Right renal pelvis (tissue), 4 donors: ENCODE data around the gene SARS2. TPM values are rescaled to one million over a fixed set of nuclear protein-coding genes. Genes with fewer than 3 reads are reported as not detected.

Experiments used
- DNase-seq, 4 donors: peaks; one replicate each; pipeline ENCODE4 v3.0.0-alpha.2; 2013; ENCODE audit warnings: low read depth in 4 of 4, low spot score in 3 of 4, missing footprints in 1 of 4
- polyA plus RNA-seq, 4 donors: library from polyadenylated mRNA; unstranded; fragments of 120-200 nt; gene quantifications; one replicate each; pipeline ENCODE4 v1.2.1, GENCODE V29; 2013; ENCODE audit not compliant: insufficient read length in 4 of 4

SARS2 gene
- polyA plus RNA-seq, 4 donors: 35.3 to 52.0 (median 41.6) TPM

GRCh38 chr19:38919837-38920601 is 10.5 kb downstream of the SARS2 start:
- DNase-seq: no peak

GRCh38 chr19:38918526-38918925 is 12.0 kb downstream of the SARS2 start:
- DNase-seq: no peak

GRCh38 chr19:38917921-38918491 is 12.6 kb downstream of the SARS2 start:
- no peak for DNase-seq

GRCh38 chr19:38917516-38917915 is 13.0 kb downstream of the SARS2 start:
- DNase-seq: no peak

- DNase-seq: no peak
Observed at GRCh38 chr19:38915329-38916321, 14.9 kb downstream of the SARS2 start.

GRCh38 chr19:38913958-38914357 is 16.6 kb downstream of the SARS2 start:
- DNase-seq: no peak

GRCh38 chr19:38912600-38913514 is 17.7 kb downstream of the SARS2 start:
- DNase-seq: no peak

- no peak for DNase-seq
Observed at GRCh38 chr19:38911388-38912001, 19.1 kb downstream of the SARS2 start.

- no peak for DNase-seq
Observed at GRCh38 chr19:38910488-38910887, 20.1 kb downstream of the SARS2 start.

GRCh38 chr19:38908911-38909310 is 21.7 kb downstream of the SARS2 start:
- DNase-seq: no peak

GRCh38 chr19:38907670-38908069 is 22.9 kb downstream of the SARS2 start:
- DNase-seq: no peak

GRCh38 chr19:38907227-38907626 is 23.3 kb downstream of the SARS2 start:
- no peak for DNase-seq

GRCh38 chr19:38905620-38906019 is 24.9 kb downstream of the SARS2 start:
- no peak for DNase-seq

- no peak for DNase-seq
Observed at GRCh38 chr19:38904581-38905539, 25.7 kb downstream of the SARS2 start.

- no peak for DNase-seq
Observed at GRCh38 chr19:38901683-38902082, 28.9 kb downstream of the SARS2 start.

GRCh38 chr19:38900743-38901190 is 29.8 kb downstream of the SARS2 start:
- DNase-seq: no peak

GRCh38 chr19:38900202-38900629 is 30.3 kb downstream of the SARS2 start:
- peak in 1 of 4 donors; percentile 59 for DNase-seq

- DNase-seq: peak; percentile 96 to 100 (median 100)
Observed at GRCh38 chr19:38899447-38900201, 30.9 kb downstream of the SARS2 start, which contains the start of the genes NFKBIB and SIRT2. NFKBIB (plus strand) TSS chr19:38899969; CDS start chr19:38900033, 64 bp downstream. SIRT2 (minus strand) TSS chr19:38899618; CDS start chr19:38899521, 97 bp downstream.
